ACC112 (cell line): Measurements from ENCODE around the gene FHL2.
A peak's percentile ranks its signal among the peaks of the same experiment; 100 is the strongest.

ENCODE experiments used
- H2AFZ ChIP-seq: fragments of 200-600 bp; sonication (generic); one replicate; pipeline ENCODE4 v1.6.0; 2017; ENCODE audit warnings: antibody characterized with exemption, low read length; ENCODE audit not compliant: unreplicated experiment
- H3K27ac ChIP-seq: fragments of 200-600 bp; sonication (generic); 2 replicates; pipeline ENCODE4 v1.5.1; 2014; ENCODE audit warnings: low read depth, mild to moderate bottlenecking, antibody characterized with exemption, low read length, moderate library complexity
- H3K27me3 ChIP-seq: fragments of 200-600 bp; sonication (generic); 2 replicates; pipeline ENCODE4 v1.6.1; 2014; ENCODE audit warnings: mild to moderate bottlenecking, antibody characterized with exemption, low read length, moderate library complexity, mixed read lengths; ENCODE audit not compliant: insufficient read depth
- H3K36me3 ChIP-seq: fragments of 200-600 bp; sonication (generic); 2 replicates; pipeline ENCODE4 v1.6.1; 2016; ENCODE audit warnings: mild to moderate bottlenecking, antibody characterized with exemption, low read length, moderate library complexity, mixed read lengths; ENCODE audit not compliant: insufficient read depth
- H3K4me1 ChIP-seq: fragments of 200-600 bp; sonication (generic); one replicate; pipeline ENCODE4 v1.6.1; 2016; ENCODE audit warnings: low read length, mixed read lengths; ENCODE audit not compliant: insufficient read depth, unreplicated experiment, control insufficient read depth
- H3K4me3 ChIP-seq: fragments of 200-600 bp; sonication (generic); 2 replicates; pipeline ENCODE4 v1.5.1; 2014; ENCODE audit warnings: mild to moderate bottlenecking, low read depth, low read length
- H3K79me2 ChIP-seq: fragments of 200-600 bp; sonication (generic); one replicate; pipeline ENCODE4 v1.6.0; 2016; ENCODE audit warnings: low read length; ENCODE audit not compliant: control insufficient read depth, unreplicated experiment, insufficient read depth

Gene FHL2

DNA sequence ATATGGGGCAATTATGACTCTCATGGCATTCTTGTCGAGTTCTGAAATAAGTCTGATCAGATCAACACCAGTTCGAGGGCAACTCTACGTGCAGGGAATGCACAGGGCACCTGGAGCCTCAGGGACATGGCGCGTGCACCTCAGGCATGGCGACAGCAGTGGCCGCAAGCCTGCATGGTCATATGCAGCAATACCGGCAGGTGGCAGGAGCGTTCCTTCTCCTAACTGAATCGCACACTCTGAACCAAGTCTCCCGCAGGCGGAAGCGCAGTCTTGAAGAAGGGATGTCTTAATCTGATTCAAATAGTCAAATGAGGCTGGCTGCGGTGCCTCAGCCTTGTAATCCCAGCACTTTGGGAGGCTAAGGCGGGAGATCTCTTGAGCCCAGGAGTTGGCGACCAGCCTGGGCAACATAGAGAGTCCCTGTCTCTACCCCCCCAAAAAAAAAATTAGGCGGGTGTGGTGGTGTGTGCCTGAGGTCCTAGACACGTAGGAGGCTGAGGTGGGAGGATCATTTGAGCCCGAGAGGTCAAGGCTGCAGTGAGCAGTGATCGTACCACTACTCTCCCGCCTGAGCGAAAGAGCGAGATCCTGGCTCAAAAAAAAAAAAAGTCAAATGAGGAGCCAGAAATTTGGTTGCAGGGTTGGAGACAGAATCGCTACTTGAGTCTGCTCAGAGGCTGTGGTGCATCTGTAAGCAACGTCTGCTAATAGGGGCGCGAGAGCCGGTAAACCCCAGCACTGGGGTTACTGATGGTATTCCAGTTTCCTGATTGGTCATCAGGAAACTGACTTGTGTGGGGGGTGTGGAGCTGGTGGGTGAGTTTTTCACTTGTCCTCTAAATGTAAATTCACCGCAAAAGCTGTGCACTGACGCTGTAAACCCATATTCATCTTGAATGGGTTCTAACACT lies 28.8 kb downstream of the FHL2 start:
- Histone ChIP-seq H3K4me3 (no peak overlapping the region), H3K36me3 (peaks cover 73% of the 10 kb centered on the region), H3K79me2 (peaks cover 53% of the 10 kb centered on the region), H3K27me3 (no peaks in the 10 kb centered on the region), H3K4me1 (peaks cover 44% of the 10 kb centered on the region), H3K27ac (peak overlapping the region; percentile 73), H2AFZ (no peak overlapping the region)

DNA sequence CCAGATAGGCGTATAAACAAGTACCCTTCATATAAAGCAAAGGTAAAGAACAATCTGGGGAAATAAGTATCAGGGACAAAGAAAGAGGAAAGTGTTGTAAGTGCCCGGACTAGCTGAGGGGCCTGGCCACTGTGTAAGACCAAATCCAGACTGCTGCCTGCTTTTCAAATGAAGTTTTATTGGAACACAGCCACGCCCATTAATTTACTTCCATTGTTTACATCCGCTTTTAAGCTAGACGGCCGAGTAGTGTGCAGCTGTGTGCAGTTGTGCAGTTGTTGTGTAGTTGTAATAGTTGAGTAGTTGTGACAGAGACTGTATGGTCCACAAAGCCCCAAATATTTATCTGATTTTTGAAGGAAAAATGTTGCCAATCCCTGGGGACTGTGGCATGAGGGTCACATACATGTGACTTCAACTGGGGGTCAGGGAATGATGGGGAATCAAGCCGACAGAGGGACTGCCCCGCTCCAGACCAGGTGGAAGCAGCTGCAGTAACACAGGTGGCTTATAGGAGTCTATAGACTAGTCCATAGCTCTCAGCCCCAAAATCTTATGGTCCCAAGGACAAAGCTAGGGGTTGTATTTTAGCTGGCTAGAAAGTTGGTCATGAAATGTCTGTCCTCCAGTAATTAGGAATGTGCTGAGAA lies 30.0 kb downstream of the FHL2 start:
- Histone ChIP-seq H3K79me2 (peaks cover 46% of the 10 kb centered on the region), H3K4me1 (peaks cover 32% of the 10 kb centered on the region), H3K4me3 (no peak overlapping the region), H3K27me3 (no peaks in the 10 kb centered on the region), H3K27ac (no peak overlapping the region; the same call in 1 of the 2 replicates), H2AFZ (no peak overlapping the region), H3K36me3 (peaks cover 76% of the 10 kb centered on the region)

DNA sequence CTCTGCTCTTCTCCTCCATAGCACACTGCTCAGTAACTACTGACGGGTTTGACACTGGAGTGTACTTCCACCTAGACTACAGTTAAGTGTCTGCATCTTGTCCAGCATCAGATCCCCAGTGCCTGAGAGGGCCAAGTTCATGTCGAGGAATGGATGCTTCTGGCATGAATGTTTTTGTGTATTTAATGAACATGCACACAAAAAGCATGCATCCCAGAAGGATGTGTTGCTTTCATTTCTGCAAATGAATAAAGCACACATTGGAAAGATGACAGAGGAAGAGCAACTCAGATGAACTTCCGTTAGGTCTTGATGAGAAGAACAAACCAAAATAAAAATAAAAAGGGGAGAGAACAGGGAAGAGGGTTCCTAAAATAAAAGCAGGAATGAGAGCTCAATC lies 33.6 kb downstream of the FHL2 start:
- H3K36me3 ChIP-seq = peaks cover 76% of the 10 kb centered on the region
- no peak overlapping the region for H3K4me3 ChIP-seq
- no peaks in the 10 kb centered on the region for H3K27me3 ChIP-seq
- H3K4me1 ChIP-seq = peaks cover 3% of the 10 kb centered on the region
- no peak overlapping the region for H2AFZ ChIP-seq
- no peak overlapping the region for H3K27ac ChIP-seq
- H3K79me2 ChIP-seq = peaks cover 23% of the 10 kb centered on the region

DNA sequence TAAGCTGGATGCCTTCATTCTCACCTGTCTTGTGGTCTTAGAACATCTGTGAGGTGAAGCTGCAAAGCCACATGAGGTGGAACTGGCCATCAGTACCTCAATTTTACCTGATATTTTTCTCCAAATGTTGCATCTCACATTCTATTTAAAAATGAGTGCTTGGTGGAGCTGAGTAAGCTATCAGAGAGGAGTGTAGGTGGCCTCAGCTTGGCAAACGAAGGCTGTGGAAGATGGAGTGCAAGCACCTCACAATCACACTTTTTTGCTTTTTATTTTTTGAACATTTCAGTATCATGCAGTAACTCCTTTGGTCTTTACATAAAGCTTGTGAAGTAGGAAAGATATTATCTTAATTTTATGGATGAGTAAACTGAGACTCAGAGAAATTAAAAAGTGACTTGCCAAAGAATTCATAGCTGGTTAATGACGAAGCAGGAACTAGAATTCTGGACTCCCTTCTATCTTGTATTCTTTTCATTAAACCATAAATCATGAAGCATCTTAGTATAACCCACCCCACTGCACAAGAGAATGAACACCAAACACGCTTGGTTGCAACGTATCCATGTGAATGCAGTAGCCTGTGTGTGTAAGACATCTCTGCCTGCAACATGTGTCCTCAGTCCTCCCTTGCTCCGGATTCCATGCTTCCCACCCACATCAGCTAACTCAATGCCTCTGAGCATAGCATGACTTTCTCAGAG lies 34.3 kb downstream of the FHL2 start:
- Histone ChIP-seq H3K79me2 (peaks cover 18% of the 10 kb centered on the region), H3K36me3 (peaks cover 77% of the 10 kb centered on the region), H3K4me3 (no peak overlapping the region), H3K27ac (no peak overlapping the region), H2AFZ (no peak overlapping the region), H3K4me1 (no peaks in the 10 kb centered on the region), H3K27me3 (no peaks in the 10 kb centered on the region)

DNA sequence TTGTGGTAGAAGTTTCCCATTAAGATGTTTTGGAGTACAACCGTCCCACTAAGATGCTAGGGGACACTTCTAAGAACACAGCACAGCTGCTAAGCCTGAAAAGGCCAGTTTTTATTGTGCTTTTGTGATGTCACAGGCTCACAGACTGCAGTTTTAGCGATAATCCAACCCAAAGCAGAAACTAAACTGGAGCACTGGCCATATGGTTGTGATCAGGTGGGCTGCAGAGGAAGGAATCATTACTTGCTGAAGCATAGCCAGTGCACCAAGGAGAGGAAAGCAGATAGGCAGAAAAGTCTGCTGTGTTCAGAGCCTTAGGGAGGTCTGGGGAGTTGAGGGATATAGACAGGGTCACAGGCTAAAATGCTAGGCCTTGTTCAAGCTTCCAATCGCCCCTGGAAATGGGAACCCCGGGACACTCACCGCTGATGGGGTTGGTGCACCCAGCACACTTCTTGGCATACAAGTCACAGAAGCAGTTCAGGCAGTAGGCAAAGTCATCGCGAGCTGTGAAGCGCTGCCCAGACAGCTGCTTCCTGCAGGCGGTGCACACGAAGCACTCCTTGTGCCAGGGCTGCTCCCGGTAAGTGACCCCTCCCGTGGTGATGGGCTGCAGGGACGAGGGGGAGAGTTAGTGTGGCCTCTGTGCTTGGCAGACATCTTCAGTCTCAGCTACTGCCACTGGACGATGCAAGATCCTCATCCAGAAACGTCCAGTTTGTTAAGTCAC lies 35.8 kb downstream of the FHL2 start:
- no peaks in the 10 kb centered on the region for H3K27me3 ChIP-seq
- peaks cover 4% of the 10 kb centered on the region for H3K79me2 ChIP-seq
- no peaks in the 10 kb centered on the region for H3K4me1 ChIP-seq
- no peak overlapping the region for H3K4me3 ChIP-seq
- no peak overlapping the region for H3K27ac ChIP-seq
- H2AFZ ChIP-seq = no peak overlapping the region
- peaks cover 78% of the 10 kb centered on the region for H3K36me3 ChIP-seq

DNA sequence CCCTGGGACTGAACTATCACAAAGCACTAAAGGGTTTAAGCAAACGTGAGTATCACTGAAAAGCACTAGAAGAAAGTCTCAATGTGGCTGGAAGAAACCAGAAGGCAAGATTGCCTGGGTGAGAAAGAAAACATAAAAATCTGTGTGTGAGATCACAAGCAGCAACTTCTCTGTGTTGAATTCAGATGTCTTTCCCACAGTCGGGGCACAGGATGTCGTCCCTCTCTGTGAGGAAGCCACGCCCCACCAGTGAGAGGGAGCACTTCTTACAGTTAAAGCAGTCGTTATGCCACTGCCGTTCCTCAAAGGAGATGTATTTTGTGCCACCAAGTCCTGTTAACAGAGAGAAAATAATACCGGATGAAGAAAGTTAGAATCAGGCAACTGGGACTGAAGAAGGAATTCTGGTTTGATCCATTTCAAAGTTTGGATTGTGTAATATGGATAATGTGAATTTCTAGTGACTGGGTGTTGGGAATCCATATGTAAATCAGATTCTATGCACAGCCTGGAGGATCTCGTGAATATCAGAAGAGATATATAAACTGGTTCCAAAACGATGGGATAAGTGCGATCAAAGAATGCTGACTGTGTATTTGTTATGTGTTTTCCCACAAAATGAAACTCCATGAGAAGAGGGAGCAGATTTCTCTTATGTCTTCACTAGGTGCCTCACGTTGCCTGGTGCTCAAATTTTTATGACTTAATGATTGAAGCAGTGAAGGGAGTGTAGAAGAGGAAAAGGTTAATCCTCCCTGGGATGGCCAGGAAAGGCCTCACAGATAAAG lies 37.6 kb downstream of the FHL2 start:
- no peak overlapping the region for H3K4me3 ChIP-seq
- peaks cover 4% of the 10 kb centered on the region for H3K79me2 ChIP-seq
- no peaks in the 10 kb centered on the region for H3K4me1 ChIP-seq
- no peak overlapping the region for H2AFZ ChIP-seq
- peaks cover 65% of the 10 kb centered on the region for H3K36me3 ChIP-seq
- no peaks in the 10 kb centered on the region for H3K27me3 ChIP-seq
- H3K27ac ChIP-seq = no peak overlapping the region; the same call in 1 of the 2 replicates

DNA sequence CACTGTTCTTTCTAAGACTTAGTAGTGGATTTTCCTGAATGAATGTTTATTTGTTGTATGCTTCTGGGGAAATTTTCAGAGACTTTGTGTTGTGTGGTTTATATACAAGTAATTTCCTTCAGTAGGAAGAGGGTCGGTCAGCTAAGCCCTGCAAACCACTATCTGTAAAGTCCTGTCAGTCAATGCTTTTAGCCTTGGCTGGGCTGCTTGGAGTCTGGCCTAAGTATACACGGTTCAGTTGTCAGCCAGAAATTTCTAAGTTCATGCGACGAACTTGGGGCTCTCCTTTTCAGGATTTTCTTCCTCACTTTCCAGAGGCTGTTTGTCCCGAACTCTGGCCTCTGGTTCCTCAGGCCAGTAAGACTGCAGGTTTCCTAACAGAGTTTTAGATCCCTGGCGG lies 40.3 kb downstream of the FHL2 start:
- 0 out of 2 replicates have a peak overlapping the region, but pooled peaks have one; percentile 8 for H3K27ac ChIP-seq
- H3K4me1 ChIP-seq = no peaks in the 10 kb centered on the region
- no peaks in the 10 kb centered on the region for H3K79me2 ChIP-seq
- no peak overlapping the region for H2AFZ ChIP-seq
- H3K4me3 ChIP-seq = no peak overlapping the region
- peaks cover 48% of the 10 kb centered on the region for H3K36me3 ChIP-seq
- H3K27me3 ChIP-seq = no peaks in the 10 kb centered on the region

DNA sequence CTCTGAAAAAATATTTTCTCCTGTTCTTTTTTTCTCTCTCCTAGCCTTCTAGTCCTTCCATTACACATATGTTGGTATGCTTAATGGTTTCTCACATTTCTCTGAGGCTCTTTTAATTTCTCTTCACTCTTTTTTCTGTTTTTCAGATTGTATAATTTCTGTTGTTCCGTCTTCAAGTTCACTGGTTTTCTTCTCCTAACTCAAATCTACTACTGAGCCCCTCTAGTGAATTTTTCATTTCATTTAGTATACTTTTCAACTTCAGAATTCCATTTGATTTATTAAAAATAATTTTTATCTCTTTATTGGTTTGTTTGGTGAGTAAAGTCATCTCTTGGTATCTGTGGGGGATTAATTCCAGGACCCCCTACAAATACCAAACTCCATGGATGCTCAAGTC lies 41.7 kb downstream of the FHL2 start:
- H3K27ac ChIP-seq = no peak overlapping the region
- no peaks in the 10 kb centered on the region for H3K4me1 ChIP-seq
- no peak overlapping the region for H2AFZ ChIP-seq
- no peak overlapping the region for H3K4me3 ChIP-seq
- peaks cover 35% of the 10 kb centered on the region for H3K36me3 ChIP-seq
- H3K27me3 ChIP-seq = no peaks in the 10 kb centered on the region
- H3K79me2 ChIP-seq = no peaks in the 10 kb centered on the region

DNA sequence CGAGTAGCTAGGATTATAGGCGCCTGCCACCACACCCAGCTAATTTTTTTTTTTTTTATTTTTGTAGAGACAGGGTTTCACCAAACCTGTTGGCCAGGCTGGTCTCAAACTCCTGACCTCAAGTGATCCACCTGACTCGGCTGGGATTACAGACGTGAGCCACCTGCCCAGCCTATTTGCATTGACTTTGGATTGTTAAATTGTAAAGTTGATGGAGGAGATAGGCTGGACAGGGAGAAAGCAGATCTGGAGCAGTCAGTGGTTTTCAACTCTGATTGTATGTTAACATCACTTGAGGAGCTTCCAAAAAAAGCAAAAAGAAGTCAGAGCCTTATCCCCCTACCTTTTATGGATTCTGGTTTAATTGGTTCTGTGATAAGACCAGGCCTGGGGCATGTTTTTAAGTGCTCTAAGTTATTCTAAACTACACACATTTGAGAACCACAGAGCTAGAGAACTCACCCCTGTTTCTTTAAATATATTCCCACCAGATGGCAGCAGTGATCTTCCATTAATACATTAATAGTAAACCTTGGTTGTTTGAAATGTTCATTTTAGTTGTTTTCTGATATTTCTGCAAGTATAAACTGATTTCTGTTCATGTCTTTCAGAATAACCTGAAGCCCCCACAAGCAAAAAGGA lies 54.0 kb downstream of the FHL2 start:
- H2AFZ ChIP-seq = no peak overlapping the region
- H3K4me3 ChIP-seq = no peak overlapping the region
- H3K27me3 ChIP-seq = no peaks in the 10 kb centered on the region
- H3K79me2 ChIP-seq = peaks cover 16% of the 10 kb centered on the region
- no peak overlapping the region for H3K27ac ChIP-seq
- H3K36me3 ChIP-seq = peaks cover 43% of the 10 kb centered on the region
- no peaks in the 10 kb centered on the region for H3K4me1 ChIP-seq
